PC-9 (cell line): ENCODE results near the gene AP1G2. TPM values are rescaled to one million over a fixed set of nuclear protein-coding genes. Genes with fewer than 3 reads are reported as not detected.

Experiments
- BruUV-seq: library from RNA; stranded (reverse); fragments of 400-500 nt; replicated peaks from 2 replicates; lab custom pipeline; 2021; lab: Mats Ljungman, UMichigan
- CTCF ChIA-PET: fragments of 300-600 bp; sonication (Branson Sonifier 250); formaldehyde crosslinking; loops from one replicate; lab custom pipeline; 2022; ENCODE audit warnings: antibody characterized with exemption; lab: Charles Lee
- POLR2A ChIA-PET: fragments of 300-600 bp; sonication (Branson Sonifier 250); formaldehyde crosslinking; loops from one replicate; lab custom pipeline; 2022; ENCODE audit warnings: antibody characterized with exemption; ENCODE audit not compliant: unreplicated experiment; lab: Charles Lee
- DNase-seq, 2 experiments: peaks; one replicate each; pipeline versions ENCODE4 v3.0.0 to v3.0.0-alpha.2; 2015 to 2022; ENCODE audit warnings: mixed read lengths in 1 of 2
- H2AFZ ChIP-seq: fragments of 200-600 bp; sonication (generic); 2 replicates; pipeline ENCODE4 v1.8.1; 2017; ENCODE audit warnings: antibody characterized with exemption
- H3F3A ChIP-seq: fragments of 200-600 bp; sonication (generic); 2 replicates; pipeline ENCODE4 v1.8.1; 2017; ENCODE audit warnings: antibody characterized with exemption, mild to moderate bottlenecking, low read depth; ENCODE audit not compliant: insufficient read depth
- H3K27ac ChIP-seq: fragments of 200-600 bp; sonication (generic); 2 replicates; pipeline ENCODE4 v1.6.1; 2016; ENCODE audit warnings: mixed run types
- H3K27me3 ChIP-seq: fragments of 200-600 bp; sonication (generic); 2 replicates; pipeline ENCODE4 v1.6.1; 2016; ENCODE audit warnings: low read depth, mixed run types; ENCODE audit not compliant: insufficient read depth
- H3K36me3 ChIP-seq: fragments of 200-600 bp; sonication (generic); 2 replicates; pipeline ENCODE4 v1.6.1; 2016; ENCODE audit warnings: low read depth, mixed run types
- H3K4me1 ChIP-seq: fragments of 200-600 bp; sonication (generic); replicated peaks from 2 replicates; pipeline ENCODE4 v1.6.1; 2016; ENCODE audit warnings: mixed run types; ENCODE audit not compliant: insufficient read depth
- H3K4me2 ChIP-seq: fragments of 200-600 bp; sonication (generic); 2 replicates; pipeline ENCODE4 v1.6.1; 2017; ENCODE audit warnings: mixed run types
- H3K4me3 ChIP-seq: fragments of 200-600 bp; sonication (generic); 2 replicates; pipeline ENCODE4 v1.6.1; 2016; ENCODE audit warnings: mixed run types
- H3K79me2 ChIP-seq: fragments of 200-600 bp; sonication (generic); 2 replicates; pipeline ENCODE4 v1.6.1; 2017; ENCODE audit warnings: low read depth, mixed run types
- H3K9me2 ChIP-seq: fragments of 200-600 bp; sonication (generic); 2 replicates; pipeline ENCODE4 v1.8.1; 2017; ENCODE audit warnings: mild to moderate bottlenecking; ENCODE audit not compliant: insufficient read depth
- H3K9me3 ChIP-seq: fragments of 200-600 bp; sonication (generic); 2 replicates; pipeline ENCODE4 v1.8.1; 2016; ENCODE audit warnings: low read depth; ENCODE audit not compliant: insufficient read depth
- H4K20me1 ChIP-seq: fragments of 200-600 bp; sonication (generic); 2 replicates; pipeline ENCODE4 v1.8.1; 2017; ENCODE audit not compliant: insufficient read depth
- EZH2 ChIP-seq: fragments of 200-600 bp; sonication (generic); IDR thresholded peaks from 2 replicates; pipeline ENCODE4 v1.8.0; 2017; ENCODE audit warnings: antibody characterized with exemption, low read depth
- intact Hi-C: fragments of 100-400 bp; cut with micrococcal nuclease; formaldehyde crosslinking; loops from one replicate; pipeline ENCODE4 v1.10.0; 2022; ENCODE audit not compliant: unreplicated experiment
- total RNA-seq: library from RNA; stranded (reverse); gene quantifications from 2 replicates; pipeline ENCODE4 v1.2.3, GENCODE V29; 2021
- TF ChIP-seq, protein P1 (sequence below): fragments of 200-600 bp; sonication (generic); conservative IDR thresholded peaks from 2 replicates; pipeline ENCODE4 v1.6.1; 2017; ENCODE audit warnings: mixed run types, antibody characterized with exemption, mild to moderate bottlenecking, moderate library complexity

The AP1G2 gene
- total RNA-seq, 1 experiment from 2014 or later: 128 TPM

DNA sequence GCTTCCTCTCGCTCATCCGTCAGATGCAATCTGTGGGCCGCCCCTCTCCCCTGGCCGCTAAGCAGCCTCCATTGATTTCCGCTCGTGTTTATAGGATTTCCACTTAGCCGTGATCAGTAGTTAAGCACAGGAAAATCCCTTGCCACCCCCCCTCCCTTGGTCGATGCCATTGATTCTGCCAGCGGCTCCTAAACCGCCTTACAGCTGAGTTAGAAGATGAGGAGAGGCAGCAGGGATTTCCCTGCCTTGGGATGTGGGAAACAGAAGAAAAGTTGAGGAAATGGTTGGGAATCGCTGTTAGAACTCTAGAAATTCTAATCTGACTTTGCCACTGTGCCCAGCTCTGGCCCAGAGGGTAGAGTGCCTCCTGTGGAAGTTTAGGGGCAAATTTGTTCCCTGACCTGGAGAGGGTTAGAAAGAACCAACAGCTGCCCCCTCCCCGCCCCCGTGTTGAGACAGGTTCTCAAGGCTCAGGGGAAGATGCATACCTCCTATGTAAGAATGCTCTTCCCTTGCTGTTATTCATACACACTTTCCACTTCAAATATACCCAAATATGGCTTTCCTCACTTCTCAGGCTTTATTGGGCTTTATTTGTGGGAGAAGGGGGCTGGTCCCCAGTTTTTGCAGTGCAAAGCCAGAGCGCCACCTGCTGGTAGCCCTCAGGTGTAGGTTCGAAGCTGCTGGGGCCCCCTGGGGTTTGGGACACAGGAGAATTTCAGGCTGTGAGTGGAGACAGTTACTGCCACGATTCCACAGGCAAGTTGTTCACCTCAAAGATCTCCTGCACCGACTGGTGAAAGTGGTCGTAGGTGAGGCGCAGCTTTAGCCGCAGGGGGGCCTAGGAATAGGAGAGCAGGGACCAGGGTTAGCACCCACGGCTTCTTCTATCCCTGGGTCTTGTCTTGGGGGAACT is 8.3 kb downstream of the AP1G2 start:
- no peak overlapping the region for H3K4me3 ChIP-seq
- no peaks in the 10 kb centered on the region for H3K27me3 ChIP-seq
- BruUV-seq: no TSS peak
- H2AFZ ChIP-seq: no peak overlapping the region
- TF ChIP-seq, protein P1, sequence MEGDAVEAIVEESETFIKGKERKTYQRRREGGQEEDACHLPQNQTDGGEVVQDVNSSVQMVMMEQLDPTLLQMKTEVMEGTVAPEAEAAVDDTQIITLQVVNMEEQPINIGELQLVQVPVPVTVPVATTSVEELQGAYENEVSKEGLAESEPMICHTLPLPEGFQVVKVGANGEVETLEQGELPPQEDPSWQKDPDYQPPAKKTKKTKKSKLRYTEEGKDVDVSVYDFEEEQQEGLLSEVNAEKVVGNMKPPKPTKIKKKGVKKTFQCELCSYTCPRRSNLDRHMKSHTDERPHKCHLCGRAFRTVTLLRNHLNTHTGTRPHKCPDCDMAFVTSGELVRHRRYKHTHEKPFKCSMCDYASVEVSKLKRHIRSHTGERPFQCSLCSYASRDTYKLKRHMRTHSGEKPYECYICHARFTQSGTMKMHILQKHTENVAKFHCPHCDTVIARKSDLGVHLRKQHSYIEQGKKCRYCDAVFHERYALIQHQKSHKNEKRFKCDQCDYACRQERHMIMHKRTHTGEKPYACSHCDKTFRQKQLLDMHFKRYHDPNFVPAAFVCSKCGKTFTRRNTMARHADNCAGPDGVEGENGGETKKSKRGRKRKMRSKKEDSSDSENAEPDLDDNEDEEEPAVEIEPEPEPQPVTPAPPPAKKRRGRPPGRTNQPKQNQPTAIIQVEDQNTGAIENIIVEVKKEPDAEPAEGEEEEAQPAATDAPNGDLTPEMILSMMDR: peak; percentile 89
- TF ChIP-seq EZH2: no peak
- H3F3A ChIP-seq: peaks cover 9% of the 10 kb centered on the region
- no peak overlapping the region for H3K27ac ChIP-seq
- intact Hi-C loops: loop anchor here (5.0 kb wide), 1 partner anchor 232 kb away; no protein-coding TSS in a partner anchor
- ChIA-PET POLR2A (no interaction called here), CTCF (interaction anchor here (0.7 kb wide), 1 partner anchor 37 kb away, joined by 5 read pairs; no protein-coding TSS in a partner anchor)
- no peaks in the 10 kb centered on the region; the same call in 1 of the 2 replicates for H3K4me1 ChIP-seq
- no peaks in the 10 kb centered on the region for H3K9me3 ChIP-seq
- no peaks in the 10 kb centered on the region for H3K79me2 ChIP-seq
- no peaks in the 10 kb centered on the region for H3K36me3 ChIP-seq
- H4K20me1 ChIP-seq: no peaks in the 10 kb centered on the region; the same call in 1 of the 2 replicates
- DNase-seq: peak in 1 of 2 experiments; percentile 45
- H3K4me2 ChIP-seq: no peak overlapping the region
- H3K9me2 ChIP-seq: no peaks in the 10 kb centered on the region

- Histone ChIP-seq H3K27ac (no peak overlapping the region), H3K9me2 (no peaks in the 10 kb centered on the region), H2AFZ (no peak overlapping the region), H4K20me1 (no peaks in the 10 kb centered on the region; the same call in 1 of the 2 replicates), H3K9me3 (no peaks in the 10 kb centered on the region), H3K4me1 (no peaks in the 10 kb centered on the region; the same call in 1 of the 2 replicates), H3K36me3 (no peaks in the 10 kb centered on the region), H3K27me3 (no peaks in the 10 kb centered on the region), H3K79me2 (no peaks in the 10 kb centered on the region), H3K4me3 (no peak overlapping the region), H3F3A (peaks cover 9% of the 10 kb centered on the region), H3K4me2 (no peak overlapping the region; the same call in 1 of the 2 replicates)
- POLR2A ChIA-PET: interaction anchor here (0.6 kb wide), 2 partner anchors 232 to 564 kb away, joined by 4 to 9 read pairs; no protein-coding TSS in a partner anchor
- DNase-seq: no peak
- CTCF ChIA-PET: interaction anchor here (0.5 to 1.1 kb wide), 4 partner anchors 37 to 446 kb away, joined by 3 to 9 read pairs (median 4); no protein-coding TSS in a partner anchor
- TF ChIP-seq, protein P1: no peak
- no peak for TF ChIP-seq EZH2
- no TSS peak for BruUV-seq
- intact Hi-C loops: loop anchor here (5.0 kb wide), 1 partner anchor 231 kb away; no protein-coding TSS in a partner anchor
Observed at GRCh38 chr14:23558346-23559009, 9.1 kb downstream of the AP1G2 start.

GRCh38 chr14:23557946-23558345 is 9.6 kb downstream of the AP1G2 start:
- no peaks in the 10 kb centered on the region; the same call in 1 of the 2 replicates for H4K20me1 ChIP-seq
- no peaks in the 10 kb centered on the region for H3K79me2 ChIP-seq
- no peak overlapping the region for H3K27ac ChIP-seq
- POLR2A ChIA-PET: interaction anchor here (0.6 kb wide), 3 partner anchors 15 to 563 kb away, joined by 3 to 9 read pairs (median 4); no protein-coding TSS in a partner anchor
- H3K4me1 ChIP-seq: no peaks in the 10 kb centered on the region; the same call in 1 of the 2 replicates
- H3K27me3 ChIP-seq: no peaks in the 10 kb centered on the region
- peak overlapping the region; percentile 91 for H3K4me2 ChIP-seq
- intact Hi-C loops: loop anchor here (5.0 kb wide), 1 partner anchor 231 kb away; no protein-coding TSS in a partner anchor
- no peaks in the 10 kb centered on the region for H3K9me3 ChIP-seq
- no peak overlapping the region for H2AFZ ChIP-seq
- H3K4me3 ChIP-seq: no peak overlapping the region
- peaks cover 9% of the 10 kb centered on the region for H3F3A ChIP-seq
- H3K9me2 ChIP-seq: no peaks in the 10 kb centered on the region
- no peaks in the 10 kb centered on the region for H3K36me3 ChIP-seq
- BruUV-seq: no TSS peak
- CTCF ChIA-PET: interaction anchor here (0.5 to 1.1 kb wide), 3 partner anchors 79 to 445 kb away, joined by 3 to 9 read pairs (median 3); no protein-coding TSS in a partner anchor
- TF ChIP-seq, protein P1: no peak
- TF ChIP-seq EZH2: no peak
- no peak for DNase-seq
